K562 (cell line): ENCODE measurements around the gene SLC8A1.

Source experiments
- CTCF ChIP-seq, 3 experiments: IDR thresholded peaks in 2 of 3; conservative IDR thresholded peaks in 1 of 3; 2 replicates each; pipeline ENCODE4 v1.5.1; 2011 to 2012; ENCODE audit warnings: low read length in 3 of 3, mild to moderate bottlenecking in 3 of 3, control low read depth in 2 of 3, improper control_type of control experiment in 1 of 3, inconsistent platforms in 1 of 3, low read depth in 1 of 3, mixed read lengths in 1 of 3, moderate library complexity in 1 of 3; ENCODE audit not compliant: insufficient read depth in 2 of 3
- EHMT2 ChIP-seq: fragments of 450-650 bp; IDR thresholded peaks from 2 replicates; pipeline ENCODE4 v1.6.1; 2018; ENCODE audit warnings: antibody characterized with exemption
- EP300 ChIP-seq: IDR thresholded peaks from 2 replicates; pipeline ENCODE4 v1.6.1; 2012; ENCODE audit warnings: low read length, improper control_type of control experiment
- EZH2 ChIP-seq: IDR thresholded peaks from 2 replicates; pipeline ENCODE4 v1.6.1; 2012; ENCODE audit warnings: low read depth, mild to moderate bottlenecking, inconsistent platforms, low read length, borderline replicate concordance
- FOXK2 ChIP-seq, 2 experiments: fragments of 450-650 bp; IDR thresholded peaks in 1 of 2; conservative IDR thresholded peaks in 1 of 2; 2 replicates each; pipeline ENCODE4 v1.6.1; 2016; ENCODE audit warnings: low read depth in 2 of 2, mild to moderate bottlenecking in 1 of 2
- GATAD2A ChIP-seq: fragments of 450-650 bp; IDR thresholded peaks from 2 replicates; pipeline ENCODE4 v1.6.1; 2017
- KAT8 ChIP-seq: fragments of 450-650 bp; IDR thresholded peaks from 2 replicates; pipeline ENCODE4 v1.6.1; 2016; ENCODE audit warnings: low read depth, mild to moderate bottlenecking
- MAFK ChIP-seq: IDR thresholded peaks from 2 replicates; pipeline ENCODE4 v1.6.1; 2011; ENCODE audit warnings: low read length, improper control_type of control experiment
- POLR2A ChIP-seq: fragments of 450-650 bp; conservative IDR thresholded peaks from 2 replicates; pipeline ENCODE4 v1.6.1; 2016
- PRMT5 ChIP-seq: sonication (generic); formaldehyde crosslinking; IDR thresholded peaks from 2 replicates; pipeline ENCODE4 v1.5.0; 2020; ENCODE audit warnings: missing genetic modification reagents
- SIN3A ChIP-seq, 2 experiments: fragments of 150-350 bp in 1 of 2; IDR thresholded peaks; 2 replicates each; pipeline ENCODE4 v1.6.1; 2011 to 2016; ENCODE audit warnings: borderline replicate concordance in 2 of 2, low read depth in 2 of 2, low read length in 2 of 2, mild to moderate bottlenecking in 2 of 2, moderate library complexity in 2 of 2; ENCODE audit not compliant: control insufficient read depth in 1 of 2
- ZFX ChIP-seq: sonication (generic); formaldehyde crosslinking; IDR thresholded peaks from 2 replicates; pipeline ENCODE4 v1.8.0; 2022; ENCODE audit warnings: mild to moderate bottlenecking, missing genetic modification reagents, moderate library complexity
- ZNF384 ChIP-seq: IDR thresholded peaks from 2 replicates; pipeline ENCODE4 v1.6.1; 2012; ENCODE audit warnings: low read depth, low read length, improper control_type of control experiment
- TF ChIP-seq, protein P1 (sequence below): fragments of 250-450 bp; sonication (Bioruptor Pico); IDR thresholded peaks from 2 replicates; pipeline ENCODE4 v1.4.0; 2020; ENCODE audit warnings: mild to moderate bottlenecking, moderate library complexity

GRCh38 chr2:40412456-40412855, 39.4 kb downstream of the SLC8A1 start:
- TF ChIP-seq PRMT5 (CRISPR knock-in tag) = no peak
- TF ChIP-seq, protein P1, sequence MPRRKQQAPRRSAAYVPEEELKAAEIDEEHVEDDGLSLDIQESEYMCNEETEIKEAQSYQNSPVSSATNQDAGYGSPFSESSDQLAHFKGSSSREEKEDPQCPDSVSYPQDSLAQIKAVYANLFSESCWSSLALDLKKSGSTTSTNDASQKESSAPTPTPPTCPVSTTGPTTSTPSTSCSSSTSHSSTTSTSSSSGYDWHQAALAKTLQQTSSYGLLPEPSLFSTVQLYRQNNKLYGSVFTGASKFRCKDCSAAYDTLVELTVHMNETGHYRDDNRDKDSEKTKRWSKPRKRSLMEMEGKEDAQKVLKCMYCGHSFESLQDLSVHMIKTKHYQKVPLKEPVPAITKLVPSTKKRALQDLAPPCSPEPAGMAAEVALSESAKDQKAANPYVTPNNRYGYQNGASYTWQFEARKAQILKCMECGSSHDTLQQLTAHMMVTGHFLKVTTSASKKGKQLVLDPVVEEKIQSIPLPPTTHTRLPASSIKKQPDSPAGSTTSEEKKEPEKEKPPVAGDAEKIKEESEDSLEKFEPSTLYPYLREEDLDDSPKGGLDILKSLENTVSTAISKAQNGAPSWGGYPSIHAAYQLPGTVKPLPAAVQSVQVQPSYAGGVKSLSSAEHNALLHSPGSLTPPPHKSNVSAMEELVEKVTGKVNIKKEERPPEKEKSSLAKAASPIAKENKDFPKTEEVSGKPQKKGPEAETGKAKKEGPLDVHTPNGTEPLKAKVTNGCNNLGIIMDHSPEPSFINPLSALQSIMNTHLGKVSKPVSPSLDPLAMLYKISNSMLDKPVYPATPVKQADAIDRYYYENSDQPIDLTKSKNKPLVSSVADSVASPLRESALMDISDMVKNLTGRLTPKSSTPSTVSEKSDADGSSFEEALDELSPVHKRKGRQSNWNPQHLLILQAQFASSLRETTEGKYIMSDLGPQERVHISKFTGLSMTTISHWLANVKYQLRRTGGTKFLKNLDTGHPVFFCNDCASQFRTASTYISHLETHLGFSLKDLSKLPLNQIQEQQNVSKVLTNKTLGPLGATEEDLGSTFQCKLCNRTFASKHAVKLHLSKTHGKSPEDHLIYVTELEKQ (CRISPR knock-in tag) = no peak
- TF ChIP-seq ZFX (CRISPR knock-in tag) = no peak
- TF ChIP-seq GATAD2A = no peak
- TF ChIP-seq CTCF (IDR thresholded peaks at IDR 0.05 in 2 of 3, conservative IDR thresholded peaks at IDR 0.05 in 1 of 3; ENCODE audit: insufficient read depth in 2 of 3, low read depth in 1 of 3, low read length in 3 of 3) = no peak
- TF ChIP-seq FOXK2 (conservative IDR thresholded peaks at IDR 0.05 in 1 of 2, IDR thresholded peaks at IDR 0.05 in 1 of 2; ENCODE audit: low read depth in 2 of 2) = no peak
- no peak for TF ChIP-seq KAT8
- no peak for TF ChIP-seq EZH2
- TF ChIP-seq ZNF384 = no peak
- no peak for TF ChIP-seq SIN3A (IDR thresholded peaks at IDR 0.05; ENCODE audit: borderline replicate concordance in 2 of 2, control insufficient read depth in 1 of 2, low read depth in 2 of 2, low read length in 2 of 2)
- TF ChIP-seq POLR2A = no peak
- TF ChIP-seq EP300 = no peak
- TF ChIP-seq MAFK = no peak
- no peak for TF ChIP-seq EHMT2
